GM23338 (cell line): ENCODE results near the gene L3MBTL2. TPM values are rescaled to one million over a fixed set of nuclear protein-coding genes. Genes with fewer than 3 reads are reported as not detected.

Experiments used
- ATAC-seq: fragments of 200-7000 bp; cut with Tn5 transposase; 3 replicates; pipeline ENCODE4 v1.9.1; 2020
- DNase-seq: peaks from one replicate; pipeline ENCODE4 v3.0.0-alpha.2; 2015; ENCODE audit warnings: low spot score
- H2AFZ ChIP-seq: fragments of 200-600 bp; sonication (generic); 2 replicates; pipeline ENCODE4 v1.8.0; 2016; ENCODE audit warnings: antibody characterized with exemption, mild to moderate bottlenecking, moderate library complexity
- H3F3A ChIP-seq: fragments of 200-600 bp; sonication (generic); replicated peaks from 2 replicates; pipeline ENCODE4 v1.8.0; 2017; ENCODE audit warnings: antibody characterized with exemption, mixed run types, low read depth
- H3K27ac ChIP-seq: fragments of 200-600 bp; sonication (generic); 2 replicates; pipeline ENCODE4 v1.6.1; 2016; ENCODE audit warnings: low read depth
- H3K27me3 ChIP-seq: fragments of 200-600 bp; sonication (generic); 2 replicates; pipeline ENCODE4 v1.8.0; 2016; ENCODE audit warnings: mild to moderate bottlenecking, mixed run types, moderate library complexity; ENCODE audit not compliant: insufficient read depth
- H3K36me3 ChIP-seq: fragments of 200-600 bp; sonication (generic); 2 replicates; pipeline ENCODE4 v1.8.0; 2016; ENCODE audit warnings: mild to moderate bottlenecking; ENCODE audit not compliant: insufficient read depth
- H3K4me1 ChIP-seq: fragments of 200-600 bp; sonication (generic); 2 replicates; pipeline ENCODE4 v1.8.0; 2016; ENCODE audit warnings: mild to moderate bottlenecking, moderate library complexity; ENCODE audit not compliant: insufficient read depth
- H3K4me2 ChIP-seq: fragments of 200-600 bp; sonication (generic); 2 replicates; pipeline ENCODE4 v1.7.1; 2017; ENCODE audit warnings: mixed run types
- H3K4me3 ChIP-seq: fragments of 200-600 bp; sonication (generic); 2 replicates; pipeline ENCODE4 v1.6.1; 2016; ENCODE audit warnings: mixed run types
- H3K79me2 ChIP-seq: fragments of 200-600 bp; sonication (generic); replicated peaks from 2 replicates; pipeline ENCODE4 v1.8.0; 2017; ENCODE audit warnings: mild to moderate bottlenecking; ENCODE audit not compliant: insufficient read depth
- H3K9me2 ChIP-seq: fragments of 200-600 bp; sonication (generic); 2 replicates; pipeline ENCODE4 v1.8.0; 2017; ENCODE audit not compliant: insufficient read depth
- H4K20me1 ChIP-seq: fragments of 200-600 bp; sonication (generic); replicated peaks from 2 replicates; pipeline ENCODE4 v1.8.0; 2017; ENCODE audit warnings: mild to moderate bottlenecking; ENCODE audit not compliant: insufficient read depth
- H3K27ac Mint-ChIP-seq: 2 replicates; pipeline ENCODE4 v1.8.0; 2020; ENCODE audit warnings: inconsistent platforms, mild to moderate bottlenecking, moderate library complexity, mixed read lengths
- H3K27me3 Mint-ChIP-seq: 3 replicates; pipeline ENCODE4 v1.8.0; 2022; ENCODE audit warnings: low read depth, mild to moderate bottlenecking, moderate library complexity, mixed read lengths, inconsistent platforms; ENCODE audit not compliant: insufficient read depth, poor library complexity
- H3K36me3 Mint-ChIP-seq: 3 replicates; pipeline ENCODE4 v1.8.0; 2021; ENCODE audit warnings: low read depth, mild to moderate bottlenecking, inconsistent platforms, moderate library complexity, mixed read lengths
- H3K4me1 Mint-ChIP-seq: 3 replicates; pipeline ENCODE4 v1.8.0; 2020; ENCODE audit warnings: mild to moderate bottlenecking, inconsistent platforms, mixed read lengths
- H3K4me3 Mint-ChIP-seq: 3 replicates; pipeline ENCODE4 v1.8.0; 2021; ENCODE audit warnings: moderate library complexity, mild to moderate bottlenecking, inconsistent platforms, mixed read lengths
- H3K9me3 Mint-ChIP-seq: 3 replicates; pipeline ENCODE4 v1.8.0; 2020; ENCODE audit warnings: moderate library complexity, mild to moderate bottlenecking, inconsistent platforms, mixed read lengths
- CREB1 ChIP-seq: fragments of 250-450 bp; sonication (Bioruptor Pico); IDR thresholded peaks from 2 replicates; pipeline ENCODE4 v1.5.0; 2020; ENCODE audit warnings: low read depth, mild to moderate bottlenecking, moderate library complexity
- EZH2 ChIP-seq: fragments of 200-600 bp; sonication (generic); IDR thresholded peaks from one replicate; pipeline ENCODE4 v1.8.0; 2017; ENCODE audit warnings: antibody characterized with exemption, mild to moderate bottlenecking, low read depth; ENCODE audit not compliant: unreplicated experiment
- EZH2phosphoT487 ChIP-seq: fragments of 200-600 bp; sonication (generic); IDR thresholded peaks from one replicate; pipeline ENCODE4 v1.8.1; 2018; ENCODE audit warnings: antibody characterized with exemption; ENCODE audit not compliant: unreplicated experiment
- JUNB ChIP-seq: IDR thresholded peaks from one replicate; pipeline ENCODE4 v1.6.1; 2016; ENCODE audit warnings: antibody characterized with exemption; ENCODE audit not compliant: unreplicated experiment
- NANOG ChIP-seq: IDR thresholded peaks from 2 replicates; pipeline ENCODE4 v1.6.1; 2016; ENCODE audit warnings: antibody characterized with exemption, borderline replicate concordance
- POLR2AphosphoS5 ChIP-seq: IDR thresholded peaks from 2 replicates; pipeline ENCODE4 v1.6.1; 2016; ENCODE audit warnings: antibody characterized with exemption, low read depth
- REST ChIP-seq: IDR thresholded peaks from one replicate; pipeline ENCODE4 v1.6.1; 2018; ENCODE audit warnings: antibody characterized with exemption; ENCODE audit not compliant: unreplicated experiment
- STAT1 ChIP-seq: IDR thresholded peaks from one replicate; pipeline ENCODE4 v1.6.1; 2016; ENCODE audit warnings: antibody characterized with exemption; ENCODE audit not compliant: unreplicated experiment
- ZNF114 ChIP-seq: fragments of 250-450 bp; sonication (Bioruptor Pico); IDR thresholded peaks from 2 replicates; pipeline ENCODE4 v1.5.0; 2020; ENCODE audit warnings: mild to moderate bottlenecking, moderate library complexity
- ZNF331 ChIP-seq: fragments of 250-450 bp; sonication (Bioruptor Pico); IDR thresholded peaks from 2 replicates; pipeline ENCODE4 v1.5.0; 2020; ENCODE audit warnings: low read depth, mild to moderate bottlenecking, moderate library complexity
- long read RNA-seq: library from polyadenylated mRNA; unstranded; transcript quantifications from one replicate; pipeline ENCODE4 v2.0.0, GENCODE V29; 2020; ENCODE audit not compliant: unreplicated experiment
- polyA plus RNA-seq: library from polyadenylated mRNA; unstranded; fragments of >200 nt; fragmentation: Nextera tagmentation; extraction: Ambion mirVana; gene quantifications from 2 replicates; pipeline ENCODE4 v1.2.1, GENCODE V29; 2016
- total RNA-seq: library from RNA; depleted of rRNA; stranded (reverse); fragments of >200 nt; shearing (Covaris generic); gene quantifications from 2 replicates; pipeline ENCODE4 v1.2.3, GENCODE V29; 2014; rRNA removed
- TF ChIP-seq, protein P1 (sequence below): fragments of 250-450 bp; sonication (Bioruptor Pico); IDR thresholded peaks from 2 replicates; pipeline ENCODE4 v1.5.0; 2020; ENCODE audit warnings: mild to moderate bottlenecking, moderate library complexity
- TF ChIP-seq, protein P2 (sequence below), 2 experiments: fragments of 200-600 bp in 1 of 2; sonication (generic) in 1 of 2; conservative IDR thresholded peaks; 2 replicates each; pipeline versions ENCODE4 v1.5.1 to v1.6.1; 2016 to 2017; ENCODE audit warnings: antibody characterized with exemption in 2 of 2, low read depth in 2 of 2, mild to moderate bottlenecking in 2 of 2, moderate library complexity in 1 of 2

L3MBTL2 gene
- total RNA-seq: 23.4 and 27.1 TPM in 2 replicates
- polyA plus RNA-seq: 12.7 and 13.9 TPM in 2 replicates
- long read RNA-seq, partial matches to known transcripts: 18 of 23 reads
- long read RNA-seq, other reads (novel, unspliced or antisense): 3 of 23 reads

- H3K27me3 Mint-ChIP-seq: peaks cover 16% of the 10 kb centered on the region
- Histone ChIP-seq H3K4me3 (peak within 1 kb of the TSS; percentile 74), H3K79me2 (peaks cover 21% of the 10 kb centered on the region), H3K36me3 (0 out of 2 replicates have a peak, but pooled peaks cover 4% of the 10 kb centered on the region), H3K27ac (peak within 1 kb of the TSS; percentile 82), H2AFZ (peak within 1 kb of the TSS; percentile 53; the same call in 1 of the 2 replicates), H3F3A (0 out of 2 replicates have a peak, but pooled peaks cover 6% of the 10 kb centered on the region), H3K27me3 (no peaks in the 10 kb centered on the region; the same call in 1 of the 2 replicates), H3K4me2 (peak within 1 kb of the TSS; percentile 79), H4K20me1 (no peaks in the 10 kb centered on the region; the same call in 1 of the 2 replicates), H3K9me2 (no peaks in the 10 kb centered on the region), H3K4me1 (no peaks in the 10 kb centered on the region)
- ATAC-seq (peak; percentile 100), DNase-seq (peak; percentile 99)
- H3K9me3 Mint-ChIP-seq: no peaks in the 10 kb centered on the region
- peak within 1 kb of the TSS; percentile 97 for H3K4me3 Mint-ChIP-seq
- peaks cover 6% of the 10 kb centered on the region for H3K36me3 Mint-ChIP-seq
- H3K27ac Mint-ChIP-seq: peak within 1 kb of the TSS; percentile 99
- H3K4me1 Mint-ChIP-seq: peaks cover 3% of the 10 kb centered on the region
- TF ChIP-seq EZH2phosphoT487 (no peak), NANOG (no peak), STAT1 (no peak), REST (no peak), ZNF114 (CRISPR knock-in tag) (no peak), CREB1 (CRISPR knock-in tag) (peak; percentile 70), JUNB (no peak), EZH2 (no peak), ZNF331 (CRISPR knock-in tag) (no peak), POLR2AphosphoS5 (peak; percentile 90)
- TF ChIP-seq, protein P1, sequence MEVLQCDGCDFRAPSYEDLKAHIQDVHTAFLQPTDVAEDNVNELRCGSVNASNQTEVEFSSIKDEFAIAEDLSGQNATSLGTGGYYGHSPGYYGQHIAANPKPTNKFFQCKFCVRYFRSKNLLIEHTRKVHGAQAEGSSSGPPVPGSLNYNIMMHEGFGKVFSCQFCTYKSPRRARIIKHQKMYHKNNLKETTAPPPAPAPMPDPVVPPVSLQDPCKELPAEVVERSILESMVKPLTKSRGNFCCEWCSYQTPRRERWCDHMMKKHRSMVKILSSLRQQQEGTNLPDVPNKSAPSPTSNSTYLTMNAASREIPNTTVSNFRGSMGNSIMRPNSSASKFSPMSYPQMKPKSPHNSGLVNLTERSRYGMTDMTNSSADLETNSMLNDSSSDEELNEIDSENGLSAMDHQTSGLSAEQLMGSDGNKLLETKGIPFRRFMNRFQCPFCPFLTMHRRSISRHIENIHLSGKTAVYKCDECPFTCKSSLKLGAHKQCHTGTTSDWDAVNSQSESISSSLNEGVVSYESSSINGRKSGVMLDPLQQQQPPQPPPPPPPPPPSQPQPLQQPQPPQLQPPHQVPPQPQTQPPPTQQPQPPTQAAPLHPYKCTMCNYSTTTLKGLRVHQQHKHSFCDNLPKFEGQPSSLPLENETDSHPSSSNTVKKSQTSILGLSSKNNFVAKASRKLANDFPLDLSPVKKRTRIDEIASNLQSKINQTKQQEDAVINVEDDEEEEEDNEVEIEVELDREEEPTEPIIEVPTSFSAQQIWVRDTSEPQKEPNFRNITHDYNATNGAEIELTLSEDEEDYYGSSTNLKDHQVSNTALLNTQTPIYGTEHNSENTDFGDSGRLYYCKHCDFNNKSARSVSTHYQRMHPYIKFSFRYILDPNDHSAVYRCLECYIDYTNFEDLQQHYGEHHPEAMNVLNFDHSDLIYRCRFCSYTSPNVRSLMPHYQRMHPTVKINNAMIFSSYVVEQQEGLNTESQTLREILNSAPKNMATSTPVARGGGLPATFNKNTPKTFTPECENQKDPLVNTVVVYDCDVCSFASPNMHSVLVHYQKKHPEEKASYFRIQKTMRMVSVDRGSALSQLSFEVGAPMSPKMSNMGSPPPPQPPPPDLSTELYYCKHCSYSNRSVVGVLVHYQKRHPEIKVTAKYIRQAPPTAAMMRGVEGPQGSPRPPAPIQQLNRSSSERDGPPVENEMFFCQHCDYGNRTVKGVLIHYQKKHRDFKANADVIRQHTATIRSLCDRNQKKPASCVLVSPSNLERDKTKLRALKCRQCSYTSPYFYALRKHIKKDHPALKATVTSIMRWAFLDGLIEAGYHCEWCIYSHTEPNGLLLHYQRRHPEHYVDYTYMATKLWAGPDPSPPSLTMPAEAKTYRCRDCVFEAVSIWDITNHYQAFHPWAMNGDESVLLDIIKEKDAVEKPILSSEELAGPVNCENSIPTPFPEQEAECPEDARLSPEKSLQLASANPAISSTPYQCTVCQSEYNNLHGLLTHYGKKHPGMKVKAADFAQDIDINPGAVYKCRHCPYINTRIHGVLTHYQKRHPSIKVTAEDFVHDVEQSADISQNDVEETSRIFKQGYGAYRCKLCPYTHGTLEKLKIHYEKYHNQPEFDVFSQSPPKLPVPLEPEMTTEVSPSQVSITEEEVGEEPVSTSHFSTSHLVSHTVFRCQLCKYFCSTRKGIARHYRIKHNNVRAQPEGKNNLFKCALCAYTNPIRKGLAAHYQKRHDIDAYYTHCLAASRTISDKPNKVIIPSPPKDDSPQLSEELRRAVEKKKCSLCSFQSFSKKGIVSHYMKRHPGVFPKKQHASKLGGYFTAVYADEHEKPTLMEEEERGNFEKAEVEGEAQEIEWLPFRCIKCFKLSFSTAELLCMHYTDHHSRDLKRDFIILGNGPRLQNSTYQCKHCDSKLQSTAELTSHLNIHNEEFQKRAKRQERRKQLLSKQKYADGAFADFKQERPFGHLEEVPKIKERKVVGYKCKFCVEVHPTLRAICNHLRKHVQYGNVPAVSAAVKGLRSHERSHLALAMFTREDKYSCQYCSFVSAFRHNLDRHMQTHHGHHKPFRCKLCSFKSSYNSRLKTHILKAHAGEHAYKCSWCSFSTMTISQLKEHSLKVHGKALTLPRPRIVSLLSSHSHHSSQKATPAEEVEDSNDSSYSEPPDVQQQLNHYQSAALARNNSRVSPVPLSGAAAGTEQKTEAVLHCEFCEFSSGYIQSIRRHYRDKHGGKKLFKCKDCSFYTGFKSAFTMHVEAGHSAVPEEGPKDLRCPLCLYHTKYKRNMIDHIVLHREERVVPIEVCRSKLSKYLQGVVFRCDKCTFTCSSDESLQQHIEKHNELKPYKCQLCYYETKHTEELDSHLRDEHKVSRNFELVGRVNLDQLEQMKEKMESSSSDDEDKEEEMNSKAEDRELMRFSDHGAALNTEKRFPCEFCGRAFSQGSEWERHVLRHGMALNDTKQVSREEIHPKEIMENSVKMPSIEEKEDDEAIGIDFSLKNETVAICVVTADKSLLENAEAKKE (CRISPR knock-in tag): no peak
- TF ChIP-seq, protein P2, sequence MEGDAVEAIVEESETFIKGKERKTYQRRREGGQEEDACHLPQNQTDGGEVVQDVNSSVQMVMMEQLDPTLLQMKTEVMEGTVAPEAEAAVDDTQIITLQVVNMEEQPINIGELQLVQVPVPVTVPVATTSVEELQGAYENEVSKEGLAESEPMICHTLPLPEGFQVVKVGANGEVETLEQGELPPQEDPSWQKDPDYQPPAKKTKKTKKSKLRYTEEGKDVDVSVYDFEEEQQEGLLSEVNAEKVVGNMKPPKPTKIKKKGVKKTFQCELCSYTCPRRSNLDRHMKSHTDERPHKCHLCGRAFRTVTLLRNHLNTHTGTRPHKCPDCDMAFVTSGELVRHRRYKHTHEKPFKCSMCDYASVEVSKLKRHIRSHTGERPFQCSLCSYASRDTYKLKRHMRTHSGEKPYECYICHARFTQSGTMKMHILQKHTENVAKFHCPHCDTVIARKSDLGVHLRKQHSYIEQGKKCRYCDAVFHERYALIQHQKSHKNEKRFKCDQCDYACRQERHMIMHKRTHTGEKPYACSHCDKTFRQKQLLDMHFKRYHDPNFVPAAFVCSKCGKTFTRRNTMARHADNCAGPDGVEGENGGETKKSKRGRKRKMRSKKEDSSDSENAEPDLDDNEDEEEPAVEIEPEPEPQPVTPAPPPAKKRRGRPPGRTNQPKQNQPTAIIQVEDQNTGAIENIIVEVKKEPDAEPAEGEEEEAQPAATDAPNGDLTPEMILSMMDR (conservative IDR thresholded peaks at IDR 0.05; ENCODE audit: low read depth in 2 of 2): no peak
Measured at GRCh38 chr22:41204992-41205900, at the start of gene L3MBTL2. Gene L3MBTL2, plus strand, starts transcription at chr22:41205312. Its CDS starts 51 bp downstream, at chr22:41205363.
